ENCODE results near the gene OLA1.

Gene OLA1

GRCh38 chr2:174195253-174195652 lies 53.1 kb downstream of the OLA1 start:
- Histone ChIP-seq H3K9me2 (replicated peaks; ENCODE audit: insufficient read depth, low read length) (no peaks in the 10 kb centered on the region), H3K9ac (ENCODE audit: low read length) (no peak overlapping the region), H3K4me2 (ENCODE audit: low read depth, low read length, poor library complexity, severe bottlenecking) (no peak overlapping the region), H2AFZ (ENCODE audit: low read depth, low read length, severe bottlenecking) (no peak overlapping the region), H3K27me3 (ENCODE audit: low read length) (no peaks in the 10 kb centered on the region), H3K27ac (ENCODE audit: low read depth, low read length) (no peak overlapping the region), H3K79me2 (ENCODE audit: insufficient read depth, low read length) (peaks cover 28% of the 10 kb centered on the region), H4K20me1 (ENCODE audit: low read depth, low read length) (no peaks in the 10 kb centered on the region), H3K9me3 (ENCODE audit: insufficient read depth, low read length) (no peaks in the 10 kb centered on the region), H3K4me3 (ENCODE audit: insufficient read depth, low read length, poor library complexity, severe bottlenecking) (no peak overlapping the region), H3F3A (ENCODE audit: insufficient read depth) (no peaks in the 10 kb centered on the region), H3K36me3 (ENCODE audit: low read length) (no peaks in the 10 kb centered on the region)
- TF ChIP-seq EZH2phosphoT487 (conservative IDR thresholded peaks at IDR 0.05; ENCODE audit: low read length) (no peak), CTCF (IDR thresholded peaks at IDR 0.05; ENCODE audit: insufficient read depth, low read length, poor library complexity, severe bottlenecking) (no peak)

GRCh38 chr2:174193737-174194136 lies 54.6 kb downstream of the OLA1 start:
- no peak overlapping the region for H3K4me2 ChIP-seq (ENCODE audit: low read depth, low read length, poor library complexity, severe bottlenecking)
- no peak overlapping the region for H3K27ac ChIP-seq (ENCODE audit: low read depth, low read length)
- no peaks in the 10 kb centered on the region for H3K27me3 ChIP-seq (ENCODE audit: low read length)
- no peaks in the 10 kb centered on the region for H3K9me2 ChIP-seq (replicated peaks; ENCODE audit: insufficient read depth, low read length)
- H3K4me3 ChIP-seq (ENCODE audit: insufficient read depth, low read length, poor library complexity, severe bottlenecking), result no peak overlapping the region
- no peak overlapping the region for H3K9ac ChIP-seq (ENCODE audit: low read length)
- H2AFZ ChIP-seq (ENCODE audit: low read depth, low read length, severe bottlenecking), result no peak overlapping the region
- no peaks in the 10 kb centered on the region for H3K9me3 ChIP-seq (ENCODE audit: insufficient read depth, low read length)
- no peaks in the 10 kb centered on the region for H3F3A ChIP-seq (ENCODE audit: insufficient read depth)
- H4K20me1 ChIP-seq (ENCODE audit: low read depth, low read length), result no peaks in the 10 kb centered on the region
- no peak for TF ChIP-seq CTCF (IDR thresholded peaks at IDR 0.05; ENCODE audit: insufficient read depth, low read length, poor library complexity, severe bottlenecking)
- TF ChIP-seq EZH2phosphoT487 (conservative IDR thresholded peaks at IDR 0.05; ENCODE audit: low read length), result no peak
- H3K79me2 ChIP-seq (ENCODE audit: insufficient read depth, low read length), result peaks cover 26% of the 10 kb centered on the region
- H3K36me3 ChIP-seq (ENCODE audit: low read length), result no peaks in the 10 kb centered on the region

GRCh38 chr2:174192664-174193063 lies 55.7 kb downstream of the OLA1 start:
- Histone ChIP-seq H3K79me2 (ENCODE audit: insufficient read depth, low read length) (peaks cover 25% of the 10 kb centered on the region), H2AFZ (ENCODE audit: low read depth, low read length, severe bottlenecking) (no peak overlapping the region), H3K9me3 (ENCODE audit: insufficient read depth, low read length) (no peaks in the 10 kb centered on the region)

More at GRCh38 chr2:174192664-174193063, 55.7 kb downstream of the OLA1 start:
- Histone ChIP-seq H4K20me1 (ENCODE audit: low read depth, low read length) (no peaks in the 10 kb centered on the region), H3K4me2 (ENCODE audit: low read depth, low read length, poor library complexity, severe bottlenecking) (no peak overlapping the region), H3K4me3 (ENCODE audit: insufficient read depth, low read length, poor library complexity, severe bottlenecking) (no peak overlapping the region), H3K9ac (ENCODE audit: low read length) (no peak overlapping the region), H3K9me2 (replicated peaks; ENCODE audit: insufficient read depth, low read length) (no peaks in the 10 kb centered on the region), H3K27ac (ENCODE audit: low read depth, low read length) (no peak overlapping the region), H3K36me3 (ENCODE audit: low read length) (no peaks in the 10 kb centered on the region), H3F3A (ENCODE audit: insufficient read depth) (no peaks in the 10 kb centered on the region), H3K27me3 (ENCODE audit: low read length) (no peaks in the 10 kb centered on the region)
- TF ChIP-seq CTCF (IDR thresholded peaks at IDR 0.05; ENCODE audit: insufficient read depth, low read length, poor library complexity, severe bottlenecking), result no peak
